Neural progenitor cell (in vitro differentiated cells): ENCODE data around the gene ZC3H12C.

Source experiments
- CTCF ChIP-seq: fragments of 200-600 bp; sonication (generic); IDR thresholded peaks from 2 replicates; pipeline ENCODE4 v1.5.1; 2017; ENCODE audit warnings: antibody characterized with exemption, mild to moderate bottlenecking
- EZH2 ChIP-seq: fragments of 200-600 bp; sonication (generic); IDR thresholded peaks from 2 replicates; pipeline ENCODE4 v1.6.1; 2017; ENCODE audit warnings: antibody characterized with exemption, mild to moderate bottlenecking, moderate library complexity

- no peak for TF ChIP-seq EZH2
- TF ChIP-seq CTCF: no peak
These were observed 83.3 kb downstream of the ZC3H12C start for GRCh38 chr11:110176366-110177085.
